Measurements from ENCODE around the gene CRYBG1.

The CRYBG1 gene

GRCh38 chr6:106488494-106489370, 128.2 kb downstream of the CRYBG1 start:
- TF ChIP-seq ZFX (IDR thresholded peaks at IDR 0.05) = no peak
- TF ChIP-seq, protein P1, sequence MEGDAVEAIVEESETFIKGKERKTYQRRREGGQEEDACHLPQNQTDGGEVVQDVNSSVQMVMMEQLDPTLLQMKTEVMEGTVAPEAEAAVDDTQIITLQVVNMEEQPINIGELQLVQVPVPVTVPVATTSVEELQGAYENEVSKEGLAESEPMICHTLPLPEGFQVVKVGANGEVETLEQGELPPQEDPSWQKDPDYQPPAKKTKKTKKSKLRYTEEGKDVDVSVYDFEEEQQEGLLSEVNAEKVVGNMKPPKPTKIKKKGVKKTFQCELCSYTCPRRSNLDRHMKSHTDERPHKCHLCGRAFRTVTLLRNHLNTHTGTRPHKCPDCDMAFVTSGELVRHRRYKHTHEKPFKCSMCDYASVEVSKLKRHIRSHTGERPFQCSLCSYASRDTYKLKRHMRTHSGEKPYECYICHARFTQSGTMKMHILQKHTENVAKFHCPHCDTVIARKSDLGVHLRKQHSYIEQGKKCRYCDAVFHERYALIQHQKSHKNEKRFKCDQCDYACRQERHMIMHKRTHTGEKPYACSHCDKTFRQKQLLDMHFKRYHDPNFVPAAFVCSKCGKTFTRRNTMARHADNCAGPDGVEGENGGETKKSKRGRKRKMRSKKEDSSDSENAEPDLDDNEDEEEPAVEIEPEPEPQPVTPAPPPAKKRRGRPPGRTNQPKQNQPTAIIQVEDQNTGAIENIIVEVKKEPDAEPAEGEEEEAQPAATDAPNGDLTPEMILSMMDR (conservative IDR thresholded peaks at IDR 0.05) = no peak
- H3K27ac ChIP-seq = no peak overlapping the region

- H3K27ac ChIP-seq = no peak overlapping the region
- TF ChIP-seq, protein P1 (conservative IDR thresholded peaks at IDR 0.05) = no peak
- no peak for TF ChIP-seq ZFX (IDR thresholded peaks at IDR 0.05)
Observed at GRCh38 chr6:106490030-106490429, 129.5 kb downstream of the CRYBG1 start.

DNA sequence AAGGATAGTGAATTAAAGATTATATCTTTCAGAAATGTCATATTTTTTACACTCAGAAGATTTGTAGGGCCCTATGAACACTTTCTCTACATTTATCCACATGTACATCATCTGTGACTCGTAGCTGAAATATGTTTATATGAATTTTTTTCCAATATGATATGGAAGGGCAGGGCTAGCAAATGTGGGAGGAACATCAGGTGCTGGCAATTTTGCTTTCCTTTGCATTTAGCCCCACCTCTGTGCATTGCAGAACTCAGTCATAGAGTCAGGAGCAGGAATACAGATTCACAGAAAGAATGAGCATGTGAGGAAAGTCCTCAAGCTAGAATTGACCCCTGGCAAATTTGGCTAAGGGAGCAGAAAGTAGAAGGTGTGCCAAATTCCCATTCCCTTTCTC, 129.9 kb downstream of the CRYBG1 start:
- TF ChIP-seq, protein P1 (conservative IDR thresholded peaks at IDR 0.05) = no peak
- TF ChIP-seq ZFX (IDR thresholded peaks at IDR 0.05) = no peak
- H3K27ac ChIP-seq = no peak overlapping the region

- no peak overlapping the region for H3K27ac ChIP-seq
- TF ChIP-seq, protein P1 (conservative IDR thresholded peaks at IDR 0.05) = no peak
- no peak for TF ChIP-seq ZFX (IDR thresholded peaks at IDR 0.05)
Observed at GRCh38 chr6:106490974-106491373, 130.5 kb downstream of the CRYBG1 start.

- TF ChIP-seq ZFX (IDR thresholded peaks at IDR 0.05) = no peak
- TF ChIP-seq, protein P1 (conservative IDR thresholded peaks at IDR 0.05) = no peak
- no peak overlapping the region for H3K27ac ChIP-seq
Observed at GRCh38 chr6:106495014-106495413, 134.5 kb downstream of the CRYBG1 start.

GRCh38 chr6:106496823-106497222, 136.3 kb downstream of the CRYBG1 start:
- no peak for TF ChIP-seq ZFX (IDR thresholded peaks at IDR 0.05)
- TF ChIP-seq, protein P1 (conservative IDR thresholded peaks at IDR 0.05) = no peak
- no peak overlapping the region for H3K27ac ChIP-seq

GRCh38 chr6:106501960-106502371, 141.4 kb downstream of the CRYBG1 start:
- TF ChIP-seq ZFX (IDR thresholded peaks at IDR 0.05) = no peak
- TF ChIP-seq, protein P1 (conservative IDR thresholded peaks at IDR 0.05) = no peak
- no peak overlapping the region for H3K27ac ChIP-seq
